WERI-Rb-1 (cell line): ENCODE results near the gene ANKRD44.

ENCODE experiments used
- DNase-seq: peaks from one replicate; pipeline ENCODE4 v3.0.0-alpha.2; 2020
- H3K27ac ChIP-seq: fragments of 250-450 bp; sonication (Bioruptor Pico); 2 replicates; pipeline ENCODE4 v1.5.1; 2020; ENCODE audit warnings: mild to moderate bottlenecking, moderate library complexity
- H3K27me3 ChIP-seq: fragments of 250-450 bp; sonication (Bioruptor Pico); 2 replicates; pipeline ENCODE4 v1.5.1; 2021; ENCODE audit warnings: mild to moderate bottlenecking, low read depth, moderate library complexity; ENCODE audit not compliant: insufficient read depth, severe bottlenecking
- H3K36me3 ChIP-seq: fragments of 250-450 bp; sonication (Bioruptor Pico); 2 replicates; pipeline ENCODE4 v1.5.1; 2020; ENCODE audit warnings: mild to moderate bottlenecking, moderate library complexity
- H3K4me3 ChIP-seq: 2 replicates; pipeline ENCODE4 v1.5.1; 2011; ENCODE audit warnings: low read depth, mild to moderate bottlenecking, control low read depth, low read length
- H3K9me3 ChIP-seq: fragments of 250-450 bp; sonication (Bioruptor Pico); 2 replicates; pipeline ENCODE4 v1.5.1; 2021; ENCODE audit warnings: mild to moderate bottlenecking, moderate library complexity; ENCODE audit not compliant: severe bottlenecking
- TF ChIP-seq, protein P1 (sequence below): IDR thresholded peaks from 2 replicates; pipeline ENCODE4 v1.5.1; 2011; ENCODE audit warnings: low read depth, mild to moderate bottlenecking, control low read depth, inconsistent platforms, low read length

ANKRD44 gene

DNA sequence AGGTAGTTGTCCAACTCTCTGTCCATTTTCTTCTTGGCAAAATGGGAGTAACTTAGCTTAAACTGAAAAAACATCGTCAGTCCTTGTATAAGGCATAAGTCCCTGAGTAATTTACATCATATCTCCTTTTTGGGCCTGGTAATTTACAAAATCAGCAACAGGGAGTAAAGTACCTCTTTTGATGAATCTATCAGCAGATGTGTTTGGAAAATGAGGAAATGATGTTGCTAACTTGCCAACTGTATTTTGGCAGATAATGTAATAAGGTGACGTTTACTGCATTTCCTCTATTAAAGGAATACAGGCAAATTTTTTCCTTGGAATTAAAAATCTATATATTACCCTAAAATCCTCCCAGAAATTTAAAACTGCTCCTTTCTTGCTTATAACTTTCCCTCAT is 29.2 kb downstream of the ANKRD44 start:
- Histone ChIP-seq H3K36me3 (no peaks in the 10 kb centered on the region), H3K27me3 (no peaks in the 10 kb centered on the region), H3K4me3 (no peak overlapping the region), H3K27ac (no peak overlapping the region), H3K9me3 (no peaks in the 10 kb centered on the region)
- DNase-seq: no peak
- TF ChIP-seq, protein P1, sequence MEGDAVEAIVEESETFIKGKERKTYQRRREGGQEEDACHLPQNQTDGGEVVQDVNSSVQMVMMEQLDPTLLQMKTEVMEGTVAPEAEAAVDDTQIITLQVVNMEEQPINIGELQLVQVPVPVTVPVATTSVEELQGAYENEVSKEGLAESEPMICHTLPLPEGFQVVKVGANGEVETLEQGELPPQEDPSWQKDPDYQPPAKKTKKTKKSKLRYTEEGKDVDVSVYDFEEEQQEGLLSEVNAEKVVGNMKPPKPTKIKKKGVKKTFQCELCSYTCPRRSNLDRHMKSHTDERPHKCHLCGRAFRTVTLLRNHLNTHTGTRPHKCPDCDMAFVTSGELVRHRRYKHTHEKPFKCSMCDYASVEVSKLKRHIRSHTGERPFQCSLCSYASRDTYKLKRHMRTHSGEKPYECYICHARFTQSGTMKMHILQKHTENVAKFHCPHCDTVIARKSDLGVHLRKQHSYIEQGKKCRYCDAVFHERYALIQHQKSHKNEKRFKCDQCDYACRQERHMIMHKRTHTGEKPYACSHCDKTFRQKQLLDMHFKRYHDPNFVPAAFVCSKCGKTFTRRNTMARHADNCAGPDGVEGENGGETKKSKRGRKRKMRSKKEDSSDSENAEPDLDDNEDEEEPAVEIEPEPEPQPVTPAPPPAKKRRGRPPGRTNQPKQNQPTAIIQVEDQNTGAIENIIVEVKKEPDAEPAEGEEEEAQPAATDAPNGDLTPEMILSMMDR: no peak

DNA sequence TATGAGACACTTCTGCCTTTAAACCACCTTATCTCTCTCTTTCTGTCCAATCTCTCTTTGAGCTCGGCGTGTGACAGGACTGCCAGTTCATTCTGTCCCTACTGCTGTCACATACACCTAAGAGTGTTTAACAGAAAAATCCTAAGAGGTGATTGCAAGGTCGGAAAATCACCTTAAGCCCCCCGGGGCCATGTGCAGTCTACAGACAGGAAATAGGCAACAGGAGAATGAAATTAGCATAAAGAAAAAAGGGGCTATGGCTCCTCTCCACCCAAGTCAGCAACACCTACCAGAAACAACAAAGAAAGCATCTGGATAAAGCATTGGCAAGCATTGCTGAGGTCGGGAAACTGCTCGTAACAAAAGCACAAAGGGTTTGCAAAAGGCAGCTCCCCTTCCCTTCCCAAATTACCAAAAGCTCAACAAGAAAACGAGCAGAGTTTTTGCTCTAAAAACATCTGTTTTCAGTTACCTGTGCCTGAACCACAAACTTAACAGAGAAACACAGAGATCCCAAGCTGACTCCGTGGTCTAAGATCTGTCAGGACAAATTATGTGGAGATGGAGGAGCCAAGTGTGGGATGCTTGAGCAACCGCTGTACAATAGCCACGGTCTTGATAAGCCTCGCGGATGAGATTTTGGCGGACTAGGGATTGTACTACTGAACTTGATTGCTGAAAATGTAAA is 30.4 kb downstream of the ANKRD44 start:
- Histone ChIP-seq H3K4me3 (no peak overlapping the region), H3K27me3 (no peaks in the 10 kb centered on the region), H3K27ac (no peak overlapping the region), H3K9me3 (no peaks in the 10 kb centered on the region), H3K36me3 (no peaks in the 10 kb centered on the region)
- DNase-seq: no peak
- TF ChIP-seq, protein P1: no peak

DNA sequence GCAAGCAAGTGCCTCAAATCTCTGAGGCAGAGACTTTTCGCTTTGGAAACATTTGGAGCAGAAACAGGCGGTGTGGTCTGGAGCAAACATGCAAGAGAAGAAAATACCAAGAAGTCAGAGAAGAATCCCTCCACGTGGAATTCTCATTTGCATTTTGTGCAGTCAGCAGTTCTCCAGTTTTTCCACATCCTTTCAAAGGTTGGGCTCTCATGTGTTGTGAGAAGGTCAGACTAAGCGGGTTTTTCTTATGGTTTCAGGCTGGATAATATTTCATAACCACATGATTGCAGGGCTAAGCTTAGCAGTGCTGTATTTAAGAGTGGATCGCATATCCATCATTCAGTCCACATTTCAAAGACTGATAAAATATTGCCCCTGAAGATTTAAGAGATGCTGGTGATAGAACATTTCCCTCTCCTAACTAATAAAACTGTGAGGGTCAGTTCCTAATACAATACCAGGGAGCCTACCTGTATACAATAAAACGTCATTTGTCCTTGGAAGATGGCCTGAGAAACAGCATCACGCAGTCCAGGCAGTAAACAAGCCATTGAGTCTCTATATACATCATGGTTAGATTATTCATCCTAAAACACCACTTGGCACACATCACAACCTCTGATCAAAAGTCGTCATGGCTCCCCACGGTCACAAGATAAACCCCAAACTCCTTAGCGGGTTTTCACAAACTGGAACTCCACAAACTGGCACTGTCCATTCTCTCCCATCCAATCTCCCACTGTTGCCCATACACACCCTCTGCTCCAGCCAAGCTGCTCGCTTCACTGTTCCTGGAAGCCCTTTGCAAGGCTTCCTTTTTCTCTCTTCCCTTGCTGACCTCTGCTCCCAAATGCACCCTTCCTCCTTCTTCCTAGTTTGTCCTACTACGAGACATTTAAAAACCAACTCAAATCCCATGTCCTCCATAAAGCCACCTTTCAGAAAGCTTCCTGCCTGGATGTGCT is 31.5 kb downstream of the ANKRD44 start:
- Histone ChIP-seq H3K4me3 (no peak overlapping the region), H3K27ac (no peak overlapping the region), H3K36me3 (no peaks in the 10 kb centered on the region), H3K9me3 (no peaks in the 10 kb centered on the region), H3K27me3 (no peaks in the 10 kb centered on the region)
- no peak for DNase-seq
- TF ChIP-seq, protein P1: no peak

DNA sequence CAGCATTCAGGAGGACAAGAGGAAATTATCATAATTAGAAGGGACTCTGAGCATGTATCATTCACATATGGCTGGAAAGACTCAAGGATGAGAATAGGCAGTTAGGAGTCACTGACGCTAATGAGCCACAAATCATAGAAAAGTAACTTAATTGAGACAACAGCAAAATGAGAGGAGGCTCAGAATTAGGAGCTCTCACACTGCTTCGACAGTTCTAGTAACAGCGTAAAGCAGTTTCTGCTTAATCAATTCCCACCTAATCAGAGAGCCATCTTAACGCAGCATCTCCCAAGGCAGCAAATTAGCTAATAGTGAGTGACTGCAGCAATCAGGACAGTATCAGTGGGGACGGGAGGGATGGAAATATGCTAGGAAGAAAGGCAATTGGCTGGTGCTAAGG is 32.8 kb downstream of the ANKRD44 start:
- H3K36me3 ChIP-seq: no peaks in the 10 kb centered on the region
- no peaks in the 10 kb centered on the region for H3K27me3 ChIP-seq
- no peaks in the 10 kb centered on the region for H3K9me3 ChIP-seq
- no peak for DNase-seq
- H3K4me3 ChIP-seq: no peak overlapping the region
- no peak overlapping the region for H3K27ac ChIP-seq
- TF ChIP-seq, protein P1: no peak

DNA sequence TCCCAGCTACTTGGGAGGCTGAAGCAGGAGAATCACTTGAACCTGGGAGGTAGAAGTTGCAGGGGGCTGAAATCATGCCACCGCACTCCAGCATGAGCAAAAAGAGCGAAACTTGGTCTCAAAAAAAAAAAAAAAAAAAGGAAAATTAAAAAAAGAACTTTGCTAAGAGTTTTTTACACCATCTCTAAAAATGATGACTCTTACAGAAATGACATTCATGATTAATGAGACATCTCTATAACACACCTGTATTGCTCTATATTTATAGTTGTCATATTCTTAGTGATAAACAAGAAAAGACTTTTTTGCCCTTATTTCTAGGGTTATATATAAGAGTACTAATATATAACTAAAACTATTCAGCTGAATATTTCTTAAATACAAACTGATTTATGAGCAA is 34.4 kb downstream of the ANKRD44 start:
- DNase-seq: no peak
- H3K4me3 ChIP-seq: no peak overlapping the region
- TF ChIP-seq, protein P1: no peak
- H3K9me3 ChIP-seq: no peaks in the 10 kb centered on the region
- no peaks in the 10 kb centered on the region for H3K36me3 ChIP-seq
- no peaks in the 10 kb centered on the region for H3K27me3 ChIP-seq
- no peak overlapping the region for H3K27ac ChIP-seq
